ENCODE results near the gene C16orf96.

GRCh38 chr16:4616047-4616811 lies 60.1 kb downstream of the C16orf96 start:
- TF ChIP-seq CTCF (conservative IDR thresholded peaks at IDR 0.05; ENCODE audit: low read depth in 2 of 2) (peak; percentile 54 to 69), REST (IDR thresholded peaks at IDR 0.05; ENCODE audit: unreplicated experiment) (no peak), STAT1 (IDR thresholded peaks at IDR 0.05; ENCODE audit: unreplicated experiment) (no peak), EZH2phosphoT487 (IDR thresholded peaks at IDR 0.05; ENCODE audit: unreplicated experiment) (no peak), POLR2AphosphoS5 (IDR thresholded peaks at IDR 0.05; ENCODE audit: low read depth) (peak; percentile 53; the same call in 1 of the 2 replicates), EZH2 (IDR thresholded peaks at IDR 0.05; ENCODE audit: low read depth, unreplicated experiment) (no peak), JUNB (IDR thresholded peaks at IDR 0.05; ENCODE audit: unreplicated experiment) (no peak)

All from GM23338 (cell line).